Activated naive CD8-positive, alpha-beta T cell treated with anti-CD3 and anti-CD28 coated beads, Interleukin-2, amount 50 U/mL, for 24 hours (primary cell): ENCODE data around the gene PRSS38.
"Not testable (repeated sequence)": the region's sequence is repeated elsewhere in the genome, so short reads cannot be mapped to it uniquely, and the experiment has no call there.

Experiments used
- ATAC-seq: fragments of 150-1000 bp; cut with Tn5 transposase; one replicate; pipeline ENCODE4 v1.10.0; 2021
- DNase-seq: peaks from one replicate; pipeline ENCODE4 v3.0.0; 2021
- H3K27ac Mint-ChIP-seq: one replicate; pipeline ENCODE4 v1.8.0; 2021; ENCODE audit warnings: mild to moderate bottlenecking, mixed read lengths
- H3K27me3 Mint-ChIP-seq: one replicate; pipeline ENCODE4 v1.8.0; 2021; ENCODE audit warnings: mixed read lengths
- H3K36me3 Mint-ChIP-seq: one replicate; pipeline ENCODE4 v1.8.0; 2021; ENCODE audit warnings: low read depth, mixed read lengths
- H3K4me1 Mint-ChIP-seq: one replicate; pipeline ENCODE4 v1.8.0; 2021; ENCODE audit warnings: mixed read lengths
- H3K4me3 Mint-ChIP-seq: one replicate; pipeline ENCODE4 v1.8.0; 2021; ENCODE audit warnings: mild to moderate bottlenecking, moderate library complexity, mixed read lengths
- H3K9me3 Mint-ChIP-seq: one replicate; pipeline ENCODE4 v1.8.0; 2021; ENCODE audit warnings: mixed read lengths

The PRSS38 gene

GRCh38 chr1:227838181-227838580 lies 22.7 kb downstream of the PRSS38 start:
- Mint-ChIP-seq H3K4me3 (no peak overlapping the region), H3K9me3 (no peaks in the 10 kb centered on the region), H3K4me1 (no peaks in the 10 kb centered on the region), H3K27me3 (peaks cover 3% of the 10 kb centered on the region), H3K27ac (no peak overlapping the region), H3K36me3 (no peaks in the 10 kb centered on the region)
- ATAC-seq (no peak), DNase-seq (no peak)

- no peaks in the 10 kb centered on the region for H3K4me1 Mint-ChIP-seq
- no peak overlapping the region for H3K27ac Mint-ChIP-seq
- DNase-seq (no peak), ATAC-seq (no peak)
- H3K9me3 Mint-ChIP-seq = no peaks in the 10 kb centered on the region
- H3K36me3 Mint-ChIP-seq = no peaks in the 10 kb centered on the region
- no peaks in the 10 kb centered on the region for H3K27me3 Mint-ChIP-seq
- H3K4me3 Mint-ChIP-seq = no peak overlapping the region
These were observed 25.6 kb downstream of the PRSS38 start for GRCh38 chr1:227841096-227841495.

GRCh38 chr1:227844320-227845146 lies 29.1 kb downstream of the PRSS38 start:
- no peaks in the 10 kb centered on the region for H3K27me3 Mint-ChIP-seq
- no peak overlapping the region for H3K27ac Mint-ChIP-seq
- H3K4me3 Mint-ChIP-seq = no peak overlapping the region
- ATAC-seq = no peak
- H3K36me3 Mint-ChIP-seq = no peaks in the 10 kb centered on the region
- H3K4me1 Mint-ChIP-seq = no peaks in the 10 kb centered on the region
- H3K9me3 Mint-ChIP-seq = peaks cover 8% of the 10 kb centered on the region
- DNase-seq = no peak

DNA sequence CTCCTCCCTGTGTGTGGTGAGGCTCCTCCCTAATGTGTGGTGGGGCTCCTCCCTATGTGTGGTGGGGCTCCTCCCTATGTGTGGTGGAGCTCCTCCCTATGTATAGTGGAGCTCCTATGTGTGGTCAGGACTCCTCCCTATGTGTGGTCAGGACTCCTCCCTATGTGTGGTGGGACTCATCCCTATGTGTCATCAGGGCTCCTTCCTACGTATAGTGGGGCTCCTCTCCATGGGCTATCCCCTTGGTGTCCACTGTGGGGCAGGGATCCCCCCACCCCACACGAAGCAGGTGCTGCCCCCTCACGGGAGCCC lies 29.6 kb downstream of the PRSS38 start:
- no peak for DNase-seq
- Mint-ChIP-seq H3K4me3 (no peak overlapping the region), H3K27me3 (no peaks in the 10 kb centered on the region), H3K36me3 (no peaks in the 10 kb centered on the region), H3K4me1 (no peaks in the 10 kb centered on the region), H3K27ac (no peak overlapping the region), H3K9me3 (peaks cover 8% of the 10 kb centered on the region)
- no peak for ATAC-seq

GRCh38 chr1:227845519-227845918 lies 30.0 kb downstream of the PRSS38 start:
- Mint-ChIP-seq H3K4me1 (no peaks in the 10 kb centered on the region), H3K4me3 (no peak overlapping the region), H3K36me3 (no peaks in the 10 kb centered on the region), H3K9me3 (peaks cover 8% of the 10 kb centered on the region), H3K27me3 (no peaks in the 10 kb centered on the region), H3K27ac (no peak overlapping the region)
- DNase-seq (no peak), ATAC-seq (no peak)

GRCh38 chr1:227846265-227846858 lies 30.9 kb downstream of the PRSS38 start:
- H3K27me3 Mint-ChIP-seq = no peaks in the 10 kb centered on the region
- DNase-seq = no peak
- no peaks in the 10 kb centered on the region for H3K36me3 Mint-ChIP-seq
- H3K9me3 Mint-ChIP-seq = peaks cover 8% of the 10 kb centered on the region
- no peak overlapping the region for H3K4me3 Mint-ChIP-seq
- ATAC-seq = no peak
- no peaks in the 10 kb centered on the region for H3K4me1 Mint-ChIP-seq
- H3K27ac Mint-ChIP-seq = no peak overlapping the region

DNA sequence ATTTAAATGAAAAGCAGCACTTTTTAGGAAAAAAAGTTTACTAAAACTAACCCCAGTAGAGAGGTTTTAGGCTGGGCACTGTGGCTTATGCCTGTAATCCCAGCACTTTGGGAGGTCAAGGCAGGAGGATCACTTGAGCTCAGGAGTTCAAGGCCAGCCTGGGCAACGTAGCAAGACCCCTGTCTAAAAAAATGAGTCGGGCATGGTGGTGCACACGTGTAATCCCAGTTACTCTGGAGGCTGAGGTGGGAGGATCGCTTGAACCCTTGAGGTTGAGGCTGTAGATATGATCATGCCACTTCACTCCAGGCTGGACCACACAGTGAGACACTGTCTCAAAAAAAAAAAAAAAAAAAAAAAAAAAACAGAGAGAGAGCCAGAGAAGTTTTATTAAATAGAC lies 31.6 kb downstream of the PRSS38 start:
- not testable (repeated sequence) for H3K36me3 Mint-ChIP-seq, H3K9me3 Mint-ChIP-seq, H3K27me3 Mint-ChIP-seq, H3K4me3 Mint-ChIP-seq, H3K27ac Mint-ChIP-seq, DNase-seq, ATAC-seq, H3K4me1 Mint-ChIP-seq

GRCh38 chr1:227848430-227848932 lies 33.0 kb downstream of the PRSS38 start:
- no peaks in the 10 kb centered on the region for H3K27me3 Mint-ChIP-seq
- no peak for DNase-seq
- no peak overlapping the region for H3K27ac Mint-ChIP-seq
- H3K36me3 Mint-ChIP-seq = no peaks in the 10 kb centered on the region
- H3K4me3 Mint-ChIP-seq = no peak overlapping the region
- H3K9me3 Mint-ChIP-seq = peaks cover 8% of the 10 kb centered on the region
- no peaks in the 10 kb centered on the region for H3K4me1 Mint-ChIP-seq
- no peak for ATAC-seq

DNA sequence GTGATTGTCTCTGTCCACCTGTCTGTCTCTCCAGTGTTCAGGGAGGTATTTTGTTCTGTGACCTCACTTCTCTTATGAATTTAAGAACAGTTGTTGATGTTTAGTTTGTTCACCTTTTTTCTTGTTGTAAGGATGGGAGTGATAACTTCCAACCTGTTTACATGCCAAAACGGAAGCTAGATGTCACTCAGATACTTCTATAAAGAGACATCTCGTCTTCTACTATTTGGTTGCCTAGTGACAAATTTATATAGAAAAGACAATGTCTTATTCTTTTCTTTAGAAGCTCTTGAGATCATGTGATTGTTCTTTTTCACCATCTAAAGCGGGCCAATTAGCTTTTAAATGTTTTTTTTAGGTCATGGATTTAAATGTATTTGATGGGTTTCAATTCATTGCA lies 33.8 kb downstream of the PRSS38 start:
- Mint-ChIP-seq H3K36me3 (no peaks in the 10 kb centered on the region), H3K4me1 (no peaks in the 10 kb centered on the region), H3K4me3 (no peak overlapping the region), H3K27me3 (no peaks in the 10 kb centered on the region), H3K9me3 (peaks cover 8% of the 10 kb centered on the region), H3K27ac (no peak overlapping the region)
- ATAC-seq (no peak), DNase-seq (no peak)

DNA sequence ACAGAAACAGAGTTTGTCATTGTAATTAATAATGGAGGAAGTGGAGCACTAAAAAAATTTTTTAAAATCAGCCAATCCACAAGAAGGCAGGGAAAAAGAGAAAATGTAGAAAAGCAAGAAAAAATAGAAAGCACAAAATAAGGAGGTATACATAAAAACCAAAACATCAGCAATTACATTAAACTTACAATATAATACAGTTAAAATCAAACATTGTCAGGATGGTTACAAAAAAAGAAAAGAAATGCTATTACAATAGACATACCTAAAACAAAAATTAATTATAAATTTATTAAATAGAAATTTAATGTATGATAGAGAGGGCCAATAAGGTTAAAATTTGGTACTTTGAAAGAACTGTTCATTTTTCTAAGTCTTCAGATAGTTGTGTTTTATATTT lies 38.7 kb downstream of the PRSS38 start:
- Mint-ChIP-seq H3K4me3 (no peak overlapping the region), H3K9me3 (no peaks in the 10 kb centered on the region), H3K4me1 (no peaks in the 10 kb centered on the region), H3K36me3 (no peaks in the 10 kb centered on the region), H3K27ac (no peak overlapping the region), H3K27me3 (no peaks in the 10 kb centered on the region)
- DNase-seq (no peak), ATAC-seq (no peak)

GRCh38 chr1:227855687-227856086 lies 40.2 kb downstream of the PRSS38 start:
- Mint-ChIP-seq H3K27me3 (no peaks in the 10 kb centered on the region), H3K4me1 (no peaks in the 10 kb centered on the region), H3K27ac (no peak overlapping the region), H3K36me3 (no peaks in the 10 kb centered on the region), H3K9me3 (no peaks in the 10 kb centered on the region), H3K4me3 (no peak overlapping the region)
- ATAC-seq = no peak
- no peak for DNase-seq

DNA sequence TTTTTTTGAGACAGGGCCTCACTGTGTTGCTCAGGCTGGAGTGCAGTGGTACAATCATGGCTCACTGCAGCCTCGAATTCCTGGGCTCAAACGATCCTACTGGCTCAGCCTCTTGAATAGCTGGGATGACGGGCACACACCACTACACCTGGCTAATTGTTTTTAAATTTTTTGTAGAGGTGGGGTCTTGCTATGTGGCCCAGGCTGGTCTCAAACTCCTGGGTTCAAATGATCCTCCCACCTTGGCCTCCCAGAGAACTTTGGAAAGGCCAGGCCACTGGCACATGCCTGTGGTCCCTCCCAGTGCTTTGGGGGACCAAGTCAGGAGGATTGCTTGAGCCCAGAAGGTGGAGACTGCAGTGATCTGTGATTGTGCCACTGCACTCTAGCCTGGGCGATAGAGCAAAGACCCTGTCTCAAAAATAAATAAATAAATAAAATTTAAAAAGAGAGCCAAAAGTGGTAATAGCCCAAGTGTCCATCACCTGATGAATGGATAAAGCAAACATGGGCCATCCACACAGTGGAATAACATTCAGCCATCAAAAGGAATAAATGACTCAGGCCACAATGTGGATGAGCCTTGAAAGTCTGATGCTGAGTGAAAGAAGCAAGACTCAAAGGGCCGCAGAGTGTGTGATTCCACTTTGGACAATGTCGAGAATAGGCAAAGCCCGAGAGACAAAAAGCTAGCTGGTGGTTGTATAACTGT lies 40.8 kb downstream of the PRSS38 start:
- DNase-seq = no peak
- Mint-ChIP-seq H3K4me1 (no peaks in the 10 kb centered on the region), H3K36me3 (no peaks in the 10 kb centered on the region), H3K9me3 (no peaks in the 10 kb centered on the region), H3K27me3 (no peaks in the 10 kb centered on the region), H3K4me3 (no peak overlapping the region), H3K27ac (no peak overlapping the region)
- ATAC-seq = no peak

GRCh38 chr1:227864882-227865281 lies 49.4 kb downstream of the PRSS38 start:
- ATAC-seq = no peak

GRCh38 chr1:227869279-227869842 lies 53.9 kb downstream of the PRSS38 start:
- Mint-ChIP-seq H3K9me3 (peaks cover 17% of the 10 kb centered on the region), H3K27me3 (no peaks in the 10 kb centered on the region), H3K27ac (no peak overlapping the region), H3K36me3 (peaks cover 5% of the 10 kb centered on the region), H3K4me3 (no peak overlapping the region), H3K4me1 (peaks cover 29% of the 10 kb centered on the region)
- ATAC-seq (peak; percentile 24), DNase-seq (no peak)

More at GRCh38 chr1:227864882-227865281, 49.4 kb downstream of the PRSS38 start:
- no peak overlapping the region for H3K4me3 Mint-ChIP-seq
- H3K4me1 Mint-ChIP-seq = peaks cover 9% of the 10 kb centered on the region
- peaks cover 11% of the 10 kb centered on the region for H3K9me3 Mint-ChIP-seq
- H3K27me3 Mint-ChIP-seq = no peaks in the 10 kb centered on the region
- no peaks in the 10 kb centered on the region for H3K36me3 Mint-ChIP-seq
- no peak overlapping the region for H3K27ac Mint-ChIP-seq
- DNase-seq = no peak
